ENCODE results near the gene MCTP2.
"Not testable (repeated sequence)": the region's sequence is repeated elsewhere in the genome, so short reads cannot be mapped to it uniquely, and the experiment has no call there.

The MCTP2 gene

DNA sequence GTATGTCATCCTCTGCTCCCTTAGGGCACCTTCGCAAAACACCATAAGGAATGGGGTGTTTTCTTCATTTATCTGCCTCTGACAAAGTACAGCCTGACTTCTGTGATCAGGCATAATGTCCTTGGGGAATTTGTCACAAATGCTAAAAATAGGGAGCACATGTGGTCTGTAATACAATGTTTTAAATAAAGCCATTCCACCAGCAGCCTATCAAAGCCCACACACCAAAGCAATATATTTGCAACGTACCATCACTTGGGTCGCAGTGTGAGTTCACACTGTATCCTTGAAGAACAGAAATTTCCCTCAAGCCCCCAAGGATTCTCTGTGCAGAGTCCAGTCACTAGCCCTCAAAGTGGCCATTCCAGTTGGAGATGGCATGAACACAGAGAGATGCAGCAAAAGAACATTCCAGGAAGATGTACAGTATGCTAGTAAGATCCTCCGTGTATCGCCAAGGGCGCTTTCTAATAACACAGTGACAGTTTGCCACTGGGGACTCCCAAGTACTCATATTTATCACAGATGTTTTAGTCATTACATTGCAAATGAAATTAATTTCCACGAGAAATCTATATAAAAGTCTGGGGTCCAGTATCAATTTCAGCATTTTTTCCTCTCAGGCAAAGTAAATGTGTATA, 246.7 kb downstream of the MCTP2 start:
- TF ChIP-seq, protein P1, sequence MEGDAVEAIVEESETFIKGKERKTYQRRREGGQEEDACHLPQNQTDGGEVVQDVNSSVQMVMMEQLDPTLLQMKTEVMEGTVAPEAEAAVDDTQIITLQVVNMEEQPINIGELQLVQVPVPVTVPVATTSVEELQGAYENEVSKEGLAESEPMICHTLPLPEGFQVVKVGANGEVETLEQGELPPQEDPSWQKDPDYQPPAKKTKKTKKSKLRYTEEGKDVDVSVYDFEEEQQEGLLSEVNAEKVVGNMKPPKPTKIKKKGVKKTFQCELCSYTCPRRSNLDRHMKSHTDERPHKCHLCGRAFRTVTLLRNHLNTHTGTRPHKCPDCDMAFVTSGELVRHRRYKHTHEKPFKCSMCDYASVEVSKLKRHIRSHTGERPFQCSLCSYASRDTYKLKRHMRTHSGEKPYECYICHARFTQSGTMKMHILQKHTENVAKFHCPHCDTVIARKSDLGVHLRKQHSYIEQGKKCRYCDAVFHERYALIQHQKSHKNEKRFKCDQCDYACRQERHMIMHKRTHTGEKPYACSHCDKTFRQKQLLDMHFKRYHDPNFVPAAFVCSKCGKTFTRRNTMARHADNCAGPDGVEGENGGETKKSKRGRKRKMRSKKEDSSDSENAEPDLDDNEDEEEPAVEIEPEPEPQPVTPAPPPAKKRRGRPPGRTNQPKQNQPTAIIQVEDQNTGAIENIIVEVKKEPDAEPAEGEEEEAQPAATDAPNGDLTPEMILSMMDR (conservative IDR thresholded peaks at IDR 0.05; ENCODE audit: low read depth) = no peak
- ChIA-PET CTCF (no interaction called here), POLR2A (ENCODE audit: low non-redundant PET) (no interaction called here)
- H3K27ac ChIP-seq = no peak overlapping the region
- DNase-seq (ENCODE audit: low spot score) = no peak

DNA sequence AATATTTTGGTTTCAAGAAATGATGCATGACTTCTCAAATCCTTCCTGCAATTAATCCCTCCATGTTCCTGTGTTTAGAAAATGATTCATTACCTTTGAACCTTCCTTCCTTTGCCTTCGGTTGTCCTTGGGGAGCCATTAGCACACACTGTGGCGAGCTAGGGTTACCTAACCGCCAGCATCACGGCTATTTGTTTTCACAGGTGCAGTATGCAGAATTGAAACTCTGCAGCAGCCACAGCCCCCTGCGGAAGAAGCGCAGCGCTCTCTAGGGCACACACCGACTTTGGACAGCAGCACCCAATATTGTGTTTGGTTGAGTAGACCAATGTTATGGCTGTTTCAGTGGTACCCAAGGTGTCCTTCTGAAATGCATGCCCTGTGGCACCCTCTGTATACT, 247.4 kb downstream of the MCTP2 start:
- ChIA-PET POLR2A (ENCODE audit: low non-redundant PET) (no interaction called here), CTCF (no interaction called here)
- TF ChIP-seq, protein P1 (conservative IDR thresholded peaks at IDR 0.05; ENCODE audit: low read depth) = no peak
- DNase-seq (ENCODE audit: low spot score) = no peak
- no peak overlapping the region for H3K27ac ChIP-seq

DNA sequence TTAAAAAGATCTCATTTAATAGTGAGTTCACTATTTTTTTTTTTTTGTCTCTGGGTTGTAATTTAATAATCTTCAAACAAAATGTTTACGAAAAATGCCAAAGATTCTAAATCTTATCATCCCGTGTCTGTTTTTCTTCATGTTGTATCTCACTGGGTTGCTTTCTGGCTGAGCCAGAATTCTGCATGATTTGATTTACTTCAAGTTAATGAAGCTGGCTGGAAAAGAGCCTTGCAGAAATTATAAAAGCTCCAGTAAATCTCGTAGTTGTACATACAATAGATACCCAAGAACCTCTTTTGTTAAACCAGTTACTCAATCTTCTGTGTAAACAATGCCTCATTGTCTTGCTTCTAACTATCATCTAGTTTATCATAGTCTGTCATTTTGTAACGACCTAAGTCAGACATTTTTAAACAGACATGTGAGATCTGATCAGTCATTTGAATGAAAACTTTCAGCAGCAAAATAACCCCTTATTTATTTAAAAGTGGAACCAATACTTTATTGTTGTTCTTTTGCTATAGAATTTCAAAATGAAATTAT, 249.0 kb downstream of the MCTP2 start:
- DNase-seq (ENCODE audit: low spot score) = no peak
- CTCF ChIA-PET = interaction anchor here (0.6 to 0.7 kb wide), 2 partner anchors 92 to 142 kb away, joined by 3 to 7 read pairs; no protein-coding TSS in a partner anchor
- H3K27ac ChIP-seq = no peak overlapping the region
- POLR2A ChIA-PET (ENCODE audit: low non-redundant PET) = no interaction called here
- TF ChIP-seq, protein P1 (conservative IDR thresholded peaks at IDR 0.05; ENCODE audit: low read depth) = no peak

DNA sequence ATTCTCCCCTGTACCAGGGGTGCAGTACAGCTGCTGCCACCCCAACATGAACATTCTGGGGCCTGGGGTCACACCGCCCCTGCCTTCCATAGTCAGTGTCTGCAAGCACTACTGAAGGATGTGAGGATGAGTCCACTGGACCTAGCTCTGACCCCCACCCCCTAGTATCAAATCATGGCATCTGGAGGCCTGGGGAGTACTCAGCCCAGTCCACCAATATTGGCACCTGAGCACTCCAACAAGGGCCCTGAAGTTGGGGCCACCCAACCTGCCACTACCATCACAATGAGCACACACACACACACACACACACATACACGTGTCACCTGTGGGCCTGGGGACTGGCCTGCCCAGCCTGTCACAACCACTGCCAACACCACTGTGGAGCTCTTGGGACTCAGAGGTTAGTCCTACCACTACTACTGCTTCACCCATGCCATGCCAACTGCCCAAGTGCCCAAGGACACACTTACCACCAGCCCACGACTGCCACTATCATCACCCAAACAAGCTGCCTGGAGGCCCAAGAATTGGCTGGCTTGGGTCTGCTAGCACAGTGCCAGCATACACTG, 253.9 kb downstream of the MCTP2 start:
- ChIA-PET POLR2A (ENCODE audit: low non-redundant PET) (no interaction called here), CTCF (interaction anchor here (0.6 kb wide), 1 partner anchor 1213 kb away, joined by 4 read pairs; no protein-coding TSS in a partner anchor)
- no peak overlapping the region for H3K27ac ChIP-seq
- TF ChIP-seq, protein P1 (conservative IDR thresholded peaks at IDR 0.05; ENCODE audit: low read depth) = no peak
- no peak for DNase-seq (ENCODE audit: low spot score)

DNA sequence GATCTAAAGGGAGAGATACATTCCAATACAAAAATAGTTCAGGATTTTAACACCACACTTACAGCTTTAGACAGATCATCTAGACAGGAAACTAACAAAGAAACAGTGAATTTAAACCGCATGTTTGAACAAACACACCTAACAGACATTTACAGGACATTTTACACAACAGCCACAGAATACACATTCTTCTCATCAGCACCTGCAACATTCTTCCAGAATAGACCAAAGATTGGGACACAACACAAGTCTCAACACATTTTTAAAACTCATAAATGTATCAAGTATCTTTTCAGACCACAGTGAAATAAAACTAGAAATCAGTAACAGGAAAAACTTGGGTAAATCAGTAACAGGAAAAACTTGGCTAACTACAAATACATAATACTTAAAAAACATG, 256.3 kb downstream of the MCTP2 start:
- TF ChIP-seq, protein P1 (conservative IDR thresholded peaks at IDR 0.05; ENCODE audit: low read depth) = no peak
- POLR2A ChIA-PET (ENCODE audit: low non-redundant PET) = no interaction called here
- CTCF ChIA-PET = interaction anchor here (0.6 kb wide), 1 partner anchor 28 kb away, joined by 4 read pairs; no protein-coding TSS in a partner anchor
- no peak overlapping the region for H3K27ac ChIP-seq
- DNase-seq (ENCODE audit: low spot score) = no peak

DNA sequence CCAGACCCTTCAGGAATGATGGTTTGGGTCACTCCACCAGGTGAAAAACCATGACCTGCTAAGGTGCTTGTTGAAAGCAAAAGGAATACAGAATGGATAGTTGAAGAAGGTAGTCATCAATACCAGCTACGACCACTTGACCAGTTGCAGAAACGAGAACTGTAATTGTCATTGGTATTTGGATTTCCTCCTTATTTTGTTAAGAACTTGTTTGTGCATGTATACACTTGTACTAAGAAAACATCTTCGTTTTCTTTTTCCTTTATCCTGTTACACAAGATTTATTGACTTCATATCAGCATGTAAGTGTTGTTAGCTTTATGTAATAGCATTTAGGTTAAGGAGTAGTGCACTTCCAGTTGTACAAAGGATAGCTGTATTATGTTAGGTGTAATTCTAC, 261.8 kb downstream of the MCTP2 start:
- CTCF ChIA-PET = no interaction called here
- no peak for DNase-seq (ENCODE audit: low spot score)
- H3K27ac ChIP-seq = no peak overlapping the region
- POLR2A ChIA-PET (ENCODE audit: low non-redundant PET) = no interaction called here
- TF ChIP-seq, protein P1 (conservative IDR thresholded peaks at IDR 0.05; ENCODE audit: low read depth) = no peak

DNA sequence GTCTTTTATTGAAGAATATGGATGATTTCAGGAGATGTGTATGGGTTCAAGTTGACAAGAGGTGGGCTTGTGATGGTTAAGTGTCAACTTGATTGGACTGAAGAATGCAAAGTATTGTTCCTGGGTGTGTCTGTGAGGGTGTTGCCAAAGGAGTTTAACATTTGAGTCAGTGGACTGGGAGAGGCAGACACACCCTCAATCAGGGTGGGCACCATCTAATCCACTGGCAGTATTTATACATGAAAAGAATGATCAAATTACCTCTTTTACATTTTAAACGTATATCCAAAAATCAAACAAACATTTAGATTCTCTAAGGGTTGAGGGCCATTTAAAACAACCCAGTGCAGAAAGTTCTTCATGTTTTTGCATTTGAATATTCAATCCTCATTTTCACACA, 262.2 kb downstream of the MCTP2 start:
- H3K27ac ChIP-seq; DNase-seq (ENCODE audit: low spot score); POLR2A ChIA-PET (ENCODE audit: low non-redundant PET): not testable (repeated sequence)
- CTCF ChIA-PET = interaction anchor here (0.6 kb wide), 1 partner anchor 351 kb away, joined by 3 read pairs; no protein-coding TSS in a partner anchor

All from RWPE1 (cell line).